IPS-NIHi7 (cell line): Measurements from ENCODE around the gene FOXK1.
"Not testable (repeated sequence)": the region's sequence is repeated elsewhere in the genome, so short reads cannot be mapped to it uniquely, and the experiment has no call there.

ENCODE experiments used
- DNase-seq: peaks from one replicate; pipeline ENCODE4 v3.0.0; 2012; ENCODE audit warnings: mixed read lengths; ENCODE audit errors: extremely low spot score

Gene FOXK1

DNA sequence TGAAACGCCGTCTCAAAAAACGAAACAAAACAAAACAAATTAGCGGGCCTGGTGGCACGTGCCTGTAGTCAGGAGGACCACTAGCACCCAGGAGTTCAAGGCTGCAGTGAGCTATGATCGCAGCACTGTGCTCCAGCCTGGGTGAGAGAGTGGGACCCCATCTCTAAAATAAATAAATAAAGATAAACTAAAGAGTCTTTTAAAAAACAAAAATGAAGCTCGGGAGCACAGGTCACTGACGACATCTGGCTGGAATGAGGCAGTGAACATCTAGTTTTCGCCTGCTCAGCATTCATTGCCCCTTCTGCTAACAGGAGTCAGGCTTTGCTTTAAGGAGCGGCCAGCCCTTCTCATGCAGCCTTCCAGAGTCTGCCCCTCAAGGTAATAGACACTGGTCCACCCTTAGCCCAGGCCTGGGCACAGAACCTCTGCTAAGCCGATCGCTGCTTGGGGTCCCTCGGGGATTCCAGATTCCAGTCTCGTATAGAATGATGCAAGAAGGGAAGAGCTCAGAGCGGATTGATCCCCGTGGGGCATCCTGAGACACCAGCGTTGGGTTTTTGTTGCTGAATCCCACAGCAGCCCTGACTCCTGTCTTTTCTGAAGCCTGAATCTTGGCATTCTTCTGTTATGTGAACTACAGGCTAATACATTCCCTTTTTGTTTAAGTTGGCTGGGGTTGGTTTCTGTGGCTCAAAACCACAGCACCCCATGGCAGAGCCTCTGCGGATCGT lies 14.2 kb upstream of the FOXK1 start:
- DNase-seq = no peak

DNA sequence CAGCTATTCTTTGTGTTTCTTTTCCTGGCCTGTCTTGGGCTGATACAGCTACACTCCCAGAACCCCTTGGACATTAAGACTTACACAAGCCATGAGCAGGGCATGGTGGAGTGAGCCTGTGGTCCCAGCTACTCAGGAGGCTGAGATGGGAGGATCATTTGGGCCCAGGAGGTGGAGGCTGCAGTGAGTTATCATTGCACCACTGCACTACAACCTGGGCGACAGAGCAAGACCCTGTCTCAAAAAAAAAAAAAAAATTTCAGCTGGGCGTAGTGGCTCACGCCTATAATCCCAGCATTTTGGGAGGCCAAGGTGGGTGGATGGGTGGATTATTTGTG lies 13.6 kb upstream of the FOXK1 start:
- no peak for DNase-seq

DNA sequence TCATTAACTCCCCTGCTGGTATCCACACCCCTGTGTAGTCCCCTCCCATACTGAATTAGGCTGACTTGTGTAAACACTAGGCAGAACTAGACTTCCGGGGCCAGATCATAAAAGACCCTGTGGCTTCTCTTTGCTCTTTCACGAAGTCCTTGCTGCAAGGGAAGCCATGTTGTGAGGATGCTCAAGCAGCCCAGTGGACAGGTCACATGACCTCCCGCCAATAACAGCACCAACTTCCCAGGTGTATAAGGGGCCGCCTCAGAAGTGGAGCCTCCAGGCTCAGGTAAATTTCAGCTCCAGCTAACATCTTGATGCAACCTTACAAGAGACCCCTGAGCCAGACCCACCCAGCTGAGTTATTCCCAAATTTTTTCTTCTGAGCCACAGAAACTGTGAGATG lies 11.3 kb upstream of the FOXK1 start:
- DNase-seq = no peak

DNA sequence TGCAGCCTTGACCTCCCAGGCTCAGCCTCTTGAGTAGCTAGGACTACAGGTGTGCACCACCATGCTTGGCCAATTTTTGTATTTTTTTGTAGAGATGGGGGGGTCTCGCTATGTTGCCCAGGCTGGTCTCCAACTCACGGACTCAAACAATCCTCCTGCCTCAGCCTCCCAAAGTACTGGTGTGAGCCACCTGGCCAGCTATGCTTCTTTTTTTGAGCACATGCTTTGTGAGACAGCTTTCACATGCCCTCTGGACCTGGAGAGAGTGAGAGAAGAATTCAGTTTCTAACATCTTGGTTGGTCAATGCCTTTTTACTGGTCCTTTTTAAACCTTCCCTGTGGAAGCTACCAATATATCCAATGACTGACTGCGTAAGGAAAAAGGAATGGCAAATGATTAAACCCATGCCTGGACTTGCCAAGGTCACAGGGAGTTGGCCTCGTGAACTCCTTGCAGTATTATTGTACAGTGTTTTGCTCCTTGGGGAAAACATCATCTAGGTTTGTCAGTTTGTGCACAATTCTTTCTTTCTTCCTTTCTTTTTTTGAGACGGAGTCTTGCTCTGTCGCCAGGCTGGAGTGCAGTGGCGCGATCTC lies 6.2 kb upstream of the FOXK1 start:
- no peak for DNase-seq

- not testable (repeated sequence) for DNase-seq
Measured at GRCh38 chr7:4677518-4677917, 4.6 kb upstream of the FOXK1 start.

GRCh38 chr7:4681218-4681851 lies 760 bp upstream of the FOXK1 start:
- DNase-seq = no peak

DNA sequence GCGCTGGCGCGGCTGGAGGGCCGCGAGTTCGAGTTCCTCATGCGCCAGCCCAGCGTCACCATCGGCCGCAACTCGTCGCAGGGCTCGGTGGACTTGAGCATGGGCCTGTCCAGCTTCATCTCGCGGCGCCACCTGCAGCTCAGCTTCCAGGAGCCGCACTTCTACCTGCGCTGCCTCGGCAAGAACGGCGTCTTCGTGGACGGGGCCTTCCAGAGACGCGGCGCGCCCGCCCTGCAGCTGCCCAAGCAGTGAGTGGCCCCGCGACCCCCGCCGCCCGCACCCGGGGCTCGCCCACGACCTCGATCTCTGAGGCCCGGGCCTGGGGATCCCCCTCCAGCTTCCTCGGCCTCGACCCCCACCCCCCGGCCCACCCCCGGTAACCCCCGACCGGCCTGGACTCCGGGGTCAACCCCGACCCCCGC lies 537 bp downstream of the FOXK1 start:
- no peak for DNase-seq

DNA sequence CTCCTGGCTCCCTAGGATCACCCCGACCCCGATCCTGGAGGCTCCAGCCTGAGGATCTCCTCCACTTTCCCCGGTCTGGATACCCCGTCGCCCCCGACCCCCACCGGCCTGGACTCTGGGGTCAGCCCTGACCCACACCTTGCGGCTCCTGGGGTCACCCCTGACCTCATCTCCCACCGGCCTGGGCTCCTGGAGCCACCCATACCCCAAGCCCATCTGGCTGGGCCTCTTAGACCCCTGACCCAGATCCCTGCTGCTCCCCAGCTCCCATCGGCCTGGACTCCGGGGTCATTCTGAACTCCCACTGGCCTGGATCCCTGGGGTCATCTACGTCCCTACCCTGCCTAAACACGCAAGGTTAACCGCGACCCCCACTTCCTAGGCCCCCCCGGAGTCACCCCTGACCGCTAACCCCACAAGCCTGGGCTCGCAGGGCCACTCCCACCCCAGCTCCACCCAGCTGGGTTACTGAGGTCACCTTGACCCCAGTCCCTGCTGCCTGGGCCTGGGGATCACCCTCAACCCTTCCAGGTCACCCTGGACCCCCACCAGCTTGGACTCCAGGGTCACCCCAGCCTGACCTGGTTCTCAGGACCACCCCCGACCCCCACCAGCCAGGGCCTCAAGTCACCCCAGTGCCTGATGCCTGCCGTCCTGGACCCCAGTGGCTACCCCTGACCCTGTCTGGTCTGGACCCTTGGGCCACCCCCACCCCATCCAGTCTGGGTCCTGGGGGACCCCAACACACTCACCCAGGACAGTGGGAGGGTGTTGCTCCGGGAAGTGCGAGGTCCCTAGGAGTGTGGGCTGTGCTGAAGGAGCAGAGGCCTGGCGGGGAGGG lies 1.2 kb downstream of the FOXK1 start:
- no peak for DNase-seq

DNA sequence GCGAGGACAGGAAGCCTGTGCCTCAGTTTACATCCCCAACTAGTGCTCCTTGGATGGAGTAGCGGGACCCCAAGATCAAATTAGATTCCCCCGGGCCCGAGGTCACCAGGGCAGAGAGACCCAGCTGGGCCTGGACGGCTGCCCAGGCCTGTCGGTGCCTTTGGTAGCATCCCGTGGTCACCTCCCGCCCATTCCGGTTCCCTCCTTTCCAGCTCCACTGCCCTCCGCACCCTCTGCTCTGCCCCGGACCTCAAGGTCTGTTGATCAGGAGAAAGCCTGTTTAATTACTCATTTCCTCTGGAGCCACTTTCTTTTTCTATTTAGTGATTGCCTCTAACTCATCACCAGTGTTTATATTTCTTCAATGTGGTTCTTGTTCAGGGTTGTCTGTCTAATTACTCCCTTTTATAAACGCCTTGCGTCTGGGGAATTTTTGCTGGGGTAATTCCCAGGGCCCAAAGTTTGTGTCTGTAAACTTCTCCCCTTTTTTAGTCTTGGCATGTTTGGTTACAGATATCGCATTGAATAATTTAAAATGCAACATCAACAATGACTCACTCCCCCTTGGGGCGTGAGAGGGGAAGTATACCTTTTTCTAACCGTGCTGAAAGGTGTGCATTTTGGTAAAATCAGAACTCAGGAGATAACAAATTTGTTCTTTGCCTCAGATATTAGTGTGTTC lies 1.9 kb downstream of the FOXK1 start:
- DNase-seq = no peak

DNA sequence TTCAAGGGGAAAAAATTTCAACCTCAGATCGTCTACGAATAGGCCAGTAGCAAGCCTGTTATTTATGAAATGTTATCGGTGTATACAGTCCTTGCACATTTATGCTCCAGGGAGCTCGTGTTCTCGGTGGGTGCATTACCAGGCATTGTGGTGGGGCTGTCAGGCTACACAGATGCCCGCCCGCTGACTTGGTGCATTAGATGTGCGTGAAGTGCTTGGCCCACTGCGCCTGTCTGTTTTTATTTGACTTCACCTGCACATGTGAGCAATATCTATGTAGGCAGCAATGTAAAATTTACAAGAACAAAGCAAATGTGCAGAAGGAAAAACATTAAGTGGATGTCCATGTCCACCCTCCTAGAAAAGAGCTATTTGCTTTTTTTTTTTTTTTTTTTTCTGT lies 2.8 kb downstream of the FOXK1 start:
- DNase-seq = no peak

- DNase-seq = not testable (repeated sequence)
Measured at GRCh38 chr7:4685676-4686075, 3.6 kb downstream of the FOXK1 start.

- no peak for DNase-seq
Measured at GRCh38 chr7:4687956-4688355, 5.9 kb downstream of the FOXK1 start.

GRCh38 chr7:4689151-4689550 lies 7.1 kb downstream of the FOXK1 start:
- DNase-seq = no peak

DNA sequence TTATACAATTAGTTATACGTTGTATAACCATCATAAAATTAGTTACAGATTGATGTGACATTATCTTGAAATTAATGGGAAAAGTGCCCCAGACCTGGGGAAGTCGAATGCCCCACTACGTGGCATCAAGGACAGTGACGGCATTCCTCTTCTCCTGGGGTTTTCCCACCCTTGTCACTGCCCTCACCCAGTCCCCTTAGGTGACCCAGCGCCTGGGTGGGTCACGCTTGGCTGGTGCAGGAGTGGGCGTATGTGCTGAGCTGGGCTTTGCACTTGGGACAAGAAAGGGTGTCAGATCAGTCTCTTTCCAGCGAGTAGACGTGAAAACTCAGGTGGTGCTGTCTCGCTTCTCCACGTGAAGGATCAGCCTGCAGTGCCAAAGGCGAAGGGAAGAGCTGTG lies 7.6 kb downstream of the FOXK1 start:
- no peak for DNase-seq

- DNase-seq = no peak
Measured at GRCh38 chr7:4690953-4691856, 9.1 kb downstream of the FOXK1 start.

- DNase-seq = no peak
Measured at GRCh38 chr7:4692055-4692454, 10.0 kb downstream of the FOXK1 start.

- not testable (repeated sequence) for DNase-seq
Measured at GRCh38 chr7:4692622-4693021, 10.5 kb downstream of the FOXK1 start.

- no peak for DNase-seq
Measured at GRCh38 chr7:4693152-4693551, 11.1 kb downstream of the FOXK1 start.

DNA sequence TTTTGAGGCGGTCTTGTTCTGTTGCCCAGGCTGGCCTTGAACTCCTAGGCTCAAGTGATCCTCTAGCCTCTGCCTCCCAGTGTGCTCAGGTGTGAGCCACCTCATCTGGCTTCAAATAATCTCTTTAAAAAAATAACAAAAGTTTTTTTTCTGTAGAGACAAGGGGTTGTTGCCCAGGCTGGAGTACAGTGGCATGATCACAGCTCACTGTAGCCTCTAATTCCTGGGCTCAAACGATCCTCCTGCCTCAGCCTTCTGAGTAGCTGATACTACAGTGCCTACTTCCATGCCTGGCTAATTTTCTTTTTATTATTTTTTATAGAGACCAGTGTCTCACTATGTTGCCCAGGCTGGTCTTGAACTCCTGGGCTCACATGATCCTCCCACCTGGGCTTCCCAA lies 11.7 kb downstream of the FOXK1 start:
- no peak for DNase-seq

GRCh38 chr7:4694305-4694704 lies 12.2 kb downstream of the FOXK1 start:
- no peak for DNase-seq
